ENCODE data around the gene DUSP18.

GRCh38 chr22:30615543-30615954, 52.1 kb downstream of the DUSP18 start:
- TF ChIP-seq CTCF (IDR thresholded peaks at IDR 0.05; ENCODE audit: insufficient read depth, low read length, poor library complexity, severe bottlenecking) (no peak), EZH2phosphoT487 (conservative IDR thresholded peaks at IDR 0.05; ENCODE audit: low read length) (no peak)
